Liver (tissue), 9 donors: ENCODE data around the gene TBC1D4. TPM values are rescaled to one million over a fixed set of nuclear protein-coding genes. Genes with fewer than 3 reads are reported as not detected.
"Not testable (repeated sequence)": the region's sequence is repeated elsewhere in the genome, so short reads cannot be mapped to it uniquely, and the experiment has no call there.

ENCODE experiments used
- DNase-seq: peaks from one replicate; pipeline ENCODE4 v3.0.0-alpha.2; 2017; ENCODE audit warnings: low spot score
- H3K27ac ChIP-seq, 2 donors: one replicate each; pipeline ENCODE4 v1.7.0; 2013; ENCODE audit warnings: inconsistent platforms in 2 of 2, low read length in 2 of 2, control low read depth in 1 of 2, low read depth in 1 of 2, mild to moderate bottlenecking in 1 of 2
- H3K27me3 ChIP-seq, 4 donors: one replicate each; pipeline versions ENCODE4 v1.6.1 to v1.7.0; 2013; ENCODE audit warnings: low read length in 3 of 4, inconsistent platforms in 1 of 4, mild to moderate bottlenecking in 1 of 4, moderate library complexity in 1 of 4; ENCODE audit not compliant: control insufficient read depth in 4 of 4, insufficient read depth in 4 of 4
- H3K36me3 ChIP-seq, 4 donors: one replicate each; pipeline versions ENCODE4 v1.6.1 to v1.7.0; 2013; ENCODE audit warnings: low read length in 3 of 4, mild to moderate bottlenecking in 3 of 4, low read depth in 1 of 4, moderate library complexity in 1 of 4; ENCODE audit not compliant: control insufficient read depth in 4 of 4, insufficient read depth in 3 of 4
- H3K4me1 ChIP-seq, 4 donors: one replicate each; pipeline versions ENCODE4 v1.6.1 to v1.7.0; 2013; ENCODE audit warnings: low read length in 3 of 4, mild to moderate bottlenecking in 3 of 4, moderate library complexity in 1 of 4; ENCODE audit not compliant: control insufficient read depth in 4 of 4, insufficient read depth in 4 of 4
- H3K4me3 ChIP-seq, 3 donors: one replicate each; pipeline versions ENCODE4 v1.6.1 to v1.7.0; 2013; ENCODE audit warnings: low read length in 3 of 3, control low read depth in 1 of 3, low read depth in 1 of 3, mild to moderate bottlenecking in 1 of 3
- H3K9ac ChIP-seq, 2 donors: one replicate each; pipeline ENCODE4 v1.7.0; 2013; ENCODE audit warnings: low read length in 2 of 2, mild to moderate bottlenecking in 2 of 2, moderate library complexity in 2 of 2, control low read depth in 1 of 2, low read depth in 1 of 2
- H3K9me3 ChIP-seq, 4 donors: one replicate each; pipeline versions ENCODE4 v1.6.1 to v1.7.0; 2013; ENCODE audit warnings: low read length in 3 of 4; ENCODE audit not compliant: control insufficient read depth in 4 of 4
- CTCF ChIP-seq: fragments of 150-350 bp; IDR thresholded peaks from 2 replicates; pipeline ENCODE4 v1.5.1; 2017; ENCODE audit warnings: improper control_type of control experiment, low read depth, low read length; ENCODE audit not compliant: missing input control
- EGR1 ChIP-seq, 2 donors: IDR thresholded peaks; 2 replicates each; pipeline ENCODE4 v1.6.1; 2016 to 2018; ENCODE audit warnings: antibody characterized with exemption in 2 of 2, low read depth in 2 of 2
- FOXA1 ChIP-seq: IDR thresholded peaks from 2 replicates; pipeline ENCODE4 v1.6.1; 2016; ENCODE audit warnings: antibody characterized with exemption
- FOXA2 ChIP-seq: IDR thresholded peaks from 2 replicates; pipeline ENCODE4 v1.6.1; 2016; ENCODE audit warnings: antibody characterized with exemption
- HNF4G ChIP-seq: IDR thresholded peaks from 2 replicates; pipeline ENCODE4 v1.6.1; 2016; ENCODE audit warnings: antibody characterized with exemption
- JUND ChIP-seq, 2 donors: IDR thresholded peaks; 2 replicates each; pipeline ENCODE4 v1.6.1; 2016; ENCODE audit warnings: antibody characterized with exemption in 2 of 2
- MAX ChIP-seq: IDR thresholded peaks from 2 replicates; pipeline ENCODE4 v1.6.1; 2016; ENCODE audit warnings: antibody characterized with exemption
- NR2F2 ChIP-seq: IDR thresholded peaks from 2 replicates; pipeline ENCODE4 v1.6.1; 2016; ENCODE audit warnings: antibody characterized with exemption
- RAD21 ChIP-seq, 2 donors: IDR thresholded peaks; 2 replicates each; pipeline ENCODE4 v1.6.1; 2016; ENCODE audit warnings: antibody characterized with exemption in 2 of 2, mild to moderate bottlenecking in 2 of 2
- REST ChIP-seq: IDR thresholded peaks from 2 replicates; pipeline ENCODE4 v1.6.1; 2016; ENCODE audit warnings: antibody characterized with exemption, mild to moderate bottlenecking
- RXRA ChIP-seq, 2 donors: IDR thresholded peaks; 2 replicates each; pipeline ENCODE4 v1.6.1; 2017 to 2018; ENCODE audit warnings: antibody characterized with exemption in 2 of 2, mild to moderate bottlenecking in 1 of 2
- SP1 ChIP-seq: IDR thresholded peaks from 2 replicates; pipeline ENCODE4 v1.6.1; 2018; ENCODE audit warnings: antibody characterized with exemption, mild to moderate bottlenecking
- TAF1 ChIP-seq: conservative IDR thresholded peaks from 2 replicates; pipeline ENCODE4 v1.6.1; 2016; ENCODE audit warnings: antibody characterized with exemption, mild to moderate bottlenecking
- YY1 ChIP-seq: IDR thresholded peaks from 2 replicates; pipeline ENCODE4 v1.6.1; 2016; ENCODE audit warnings: antibody characterized with exemption, mild to moderate bottlenecking
- WGBS: extraction: QIAGEN DNeasy Blood & Tissue Kit; methylation state at CpG from one replicate; pipeline ENCODE4 v1.1.7; 2013; 5-methylcytosine and 5-hydroxymethylcytosine counted together
- polyA plus RNA-seq, 2 donors: library from polyadenylated mRNA; stranded (reverse) in 1 of 2; unstranded in 1 of 2; fragments of 200-250 nt in 1 of 2; fragments of >200 nt in 1 of 2; fragmentation: Nextera tagmentation in 1 of 2; extraction: Ambion mirVana in 1 of 2; gene quantifications; one replicate each; pipeline versions ENCODE4 v1.2.1 to v1.2.3, GENCODE V29; 2013 to 2015
- total RNA-seq, 2 donors: library from RNA; depleted of rRNA; stranded (reverse); fragments of >200 nt; gene quantifications; one replicate each; pipeline ENCODE4 v1.2.3, GENCODE V29; 2014
- TF ChIP-seq, protein P1 (sequence below): IDR thresholded peaks from 2 replicates; pipeline ENCODE4 v1.6.1; 2016; ENCODE audit warnings: antibody characterized with exemption
- TF ChIP-seq, protein P2 (sequence below): IDR thresholded peaks from 2 replicates; pipeline ENCODE4 v1.6.1; 2016; ENCODE audit warnings: antibody characterized with exemption
- donor health status: healthy.
- donor health status: healthy.
- donor health status: healthy.
- donor health status: healthy.
- donor health status: healthy.

Gene TBC1D4
- total and polyA plus RNA-seq, 4 donors: 2.3 to 11.1 (median 6.5) TPM

- Histone ChIP-seq H3K36me3 (peaks cover 0 to 6% (median under 1%) of the 10 kb centered on the region in 4 donors), H3K27me3 (no peaks in the 10 kb centered on the region), H3K27ac (no peak overlapping the region), H3K9ac (no peak overlapping the region), H3K4me3 (no peak overlapping the region), H3K9me3 (peaks cover 0 to 4% (median 3%) of the 10 kb centered on the region in 4 donors), H3K4me1 (no peaks in the 10 kb centered on the region)
- no peak for DNase-seq
- TF ChIP-seq MAX (no peak), FOXA2 (no peak), RAD21 (IDR thresholded peaks at IDR 0.05) (no peak), EGR1 (IDR thresholded peaks at IDR 0.05; ENCODE audit: low read depth in 2 of 2) (no peak), NR2F2 (no peak), SP1 (no peak), TAF1 (no peak), HNF4G (no peak), FOXA1 (no peak), RXRA (IDR thresholded peaks at IDR 0.05) (no peak), REST (no peak), CTCF (no peak), JUND (IDR thresholded peaks at IDR 0.05) (no peak), YY1 (no peak)
- TF ChIP-seq, protein P1, sequence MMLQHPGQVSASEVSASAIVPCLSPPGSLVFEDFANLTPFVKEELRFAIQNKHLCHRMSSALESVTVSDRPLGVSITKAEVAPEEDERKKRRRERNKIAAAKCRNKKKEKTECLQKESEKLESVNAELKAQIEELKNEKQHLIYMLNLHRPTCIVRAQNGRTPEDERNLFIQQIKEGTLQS: no peak
- TF ChIP-seq, protein P2, sequence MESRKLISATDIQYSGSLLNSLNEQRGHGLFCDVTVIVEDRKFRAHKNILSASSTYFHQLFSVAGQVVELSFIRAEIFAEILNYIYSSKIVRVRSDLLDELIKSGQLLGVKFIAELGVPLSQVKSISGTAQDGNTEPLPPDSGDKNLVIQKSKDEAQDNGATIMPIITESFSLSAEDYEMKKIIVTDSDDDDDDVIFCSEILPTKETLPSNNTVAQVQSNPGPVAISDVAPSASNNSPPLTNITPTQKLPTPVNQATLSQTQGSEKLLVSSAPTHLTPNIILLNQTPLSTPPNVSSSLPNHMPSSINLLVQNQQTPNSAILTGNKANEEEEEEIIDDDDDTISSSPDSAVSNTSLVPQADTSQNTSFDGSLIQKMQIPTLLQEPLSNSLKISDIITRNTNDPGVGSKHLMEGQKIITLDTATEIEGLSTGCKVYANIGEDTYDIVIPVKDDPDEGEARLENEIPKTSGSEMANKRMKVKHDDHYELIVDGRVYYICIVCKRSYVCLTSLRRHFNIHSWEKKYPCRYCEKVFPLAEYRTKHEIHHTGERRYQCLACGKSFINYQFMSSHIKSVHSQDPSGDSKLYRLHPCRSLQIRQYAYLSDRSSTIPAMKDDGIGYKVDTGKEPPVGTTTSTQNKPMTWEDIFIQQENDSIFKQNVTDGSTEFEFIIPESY: no peak
- WGBS: 83% methylated on average over 8 of the region's 8 CpGs
Measured at GRCh38 chr13:75279834-75280369, 202.1 kb downstream of the TBC1D4 start.

- 93% methylated on average over 4 of the region's 4 CpGs for WGBS
- H3K4me1 ChIP-seq, H3K36me3 ChIP-seq, H3K4me3 ChIP-seq, H3K27ac ChIP-seq, H3K27me3 ChIP-seq, H3K9me3 ChIP-seq, DNase-seq, H3K9ac ChIP-seq: not testable (repeated sequence)
Measured at GRCh38 chr13:75273695-75274094, 208.3 kb downstream of the TBC1D4 start.
